Loucy (cell line): ENCODE results near the gene EMC1.
"Not testable (repeated sequence)": the region's sequence is repeated elsewhere in the genome, so short reads cannot be mapped to it uniquely, and the experiment has no call there.

Experiments
- H2AFZ ChIP-seq: fragments of 200-600 bp; sonication (generic); 2 replicates; pipeline ENCODE4 v1.6.0; 2016; ENCODE audit warnings: antibody characterized with exemption, mild to moderate bottlenecking, low read length, moderate library complexity
- H3F3A ChIP-seq: fragments of 200-600 bp; 2 replicates; pipeline ENCODE4 v1.6.0; 2016; ENCODE audit warnings: antibody characterized with exemption, low read depth, mild to moderate bottlenecking
- H3K27me3 ChIP-seq: fragments of 200-600 bp; sonication (generic); 2 replicates; pipeline ENCODE4 v1.6.1; 2014; ENCODE audit warnings: low read length, mild to moderate bottlenecking; ENCODE audit not compliant: insufficient read depth, poor library complexity, severe bottlenecking
- H3K36me3 ChIP-seq: fragments of 200-600 bp; sonication (generic); 2 replicates; pipeline ENCODE4 v1.6.1; 2016; ENCODE audit warnings: low read length; ENCODE audit not compliant: insufficient read depth
- H3K4me1 ChIP-seq: fragments of 200-600 bp; sonication (generic); 2 replicates; pipeline ENCODE4 v1.5.1; 2014; ENCODE audit warnings: low read length, mild to moderate bottlenecking; ENCODE audit not compliant: insufficient read depth, poor library complexity, severe bottlenecking
- H3K4me2 ChIP-seq: fragments of 200-600 bp; sonication (generic); 2 replicates; pipeline ENCODE4 v1.6.0; 2014; ENCODE audit warnings: antibody characterized with exemption, low read length, low read depth, mild to moderate bottlenecking; ENCODE audit not compliant: poor library complexity, severe bottlenecking
- H3K4me3 ChIP-seq: fragments of 200-600 bp; sonication (generic); 2 replicates; pipeline ENCODE4 v1.5.1; 2014; ENCODE audit warnings: low read length, mild to moderate bottlenecking, mixed read lengths; ENCODE audit not compliant: poor library complexity, severe bottlenecking
- H3K79me2 ChIP-seq: fragments of 200-600 bp; sonication (generic); 2 replicates; pipeline ENCODE4 v1.6.1; 2014; ENCODE audit warnings: low read length; ENCODE audit not compliant: insufficient read depth
- H3K9ac ChIP-seq: fragments of 200-600 bp; sonication (generic); 2 replicates; pipeline ENCODE4 v1.6.0; 2014; ENCODE audit warnings: mild to moderate bottlenecking, low read depth, low read length, moderate library complexity; ENCODE audit not compliant: poor library complexity, severe bottlenecking
- H3K9me2 ChIP-seq: fragments of 200-600 bp; sonication (generic); replicated peaks from 2 replicates; pipeline ENCODE4 v1.6.1; 2016; ENCODE audit warnings: low read depth, low read length, mixed read lengths
- H3K9me3 ChIP-seq: fragments of 200-600 bp; sonication (generic); 2 replicates; pipeline ENCODE4 v1.6.1; 2014; ENCODE audit warnings: mild to moderate bottlenecking, antibody characterized with exemption, low read length, low read depth; ENCODE audit not compliant: insufficient read depth
- H4K20me1 ChIP-seq: fragments of 200-600 bp; sonication (generic); 2 replicates; pipeline ENCODE4 v1.6.0; 2014; ENCODE audit warnings: antibody characterized with exemption, low read length, mild to moderate bottlenecking; ENCODE audit not compliant: insufficient read depth, poor library complexity, severe bottlenecking
- CTCF ChIP-seq: fragments of 200-600 bp; sonication (generic); conservative IDR thresholded peaks from 2 replicates; pipeline ENCODE4 v1.5.1; 2014; ENCODE audit warnings: mild to moderate bottlenecking, antibody characterized with exemption, low read length
- EZH2phosphoT487 ChIP-seq: fragments of 200-600 bp; IDR thresholded peaks from 2 replicates; pipeline ENCODE4 v1.6.1; 2018; ENCODE audit warnings: antibody characterized with exemption, mild to moderate bottlenecking, moderate library complexity, borderline replicate concordance

Gene EMC1

GRCh38 chr1:19232524-19232846 is 18.8 kb downstream of the EMC1 start:
- Histone ChIP-seq H3K79me2 (no peaks in the 10 kb centered on the region), H3K4me2 (no peak overlapping the region), H3K4me1 (no peaks in the 10 kb centered on the region), H3F3A (no peaks in the 10 kb centered on the region), H3K36me3 (peaks cover 76% of the 10 kb centered on the region; the same call in 1 of the 2 replicates), H3K9ac (no peak overlapping the region), H3K9me2 (no peaks in the 10 kb centered on the region), H3K27me3 (no peaks in the 10 kb centered on the region), H2AFZ (no peak overlapping the region), H3K9me3 (no peaks in the 10 kb centered on the region), H3K4me3 (no peak overlapping the region), H4K20me1 (no peaks in the 10 kb centered on the region)
- TF ChIP-seq EZH2phosphoT487, result no peak
- TF ChIP-seq CTCF, result peak; percentile 32

GRCh38 chr1:19231736-19232523 is 19.4 kb downstream of the EMC1 start:
- not testable (repeated sequence) for H3K9me3 ChIP-seq, H3K79me2 ChIP-seq, H3K9ac ChIP-seq, H3K27me3 ChIP-seq, H3K9me2 ChIP-seq, H2AFZ ChIP-seq, H3K4me1 ChIP-seq, H3K4me3 ChIP-seq, H4K20me1 ChIP-seq, H3F3A ChIP-seq, H3K4me2 ChIP-seq
- H3K36me3 ChIP-seq, result peaks cover 76% of the 10 kb centered on the region; the same call in 1 of the 2 replicates

GRCh38 chr1:19229828-19230325 is 21.4 kb downstream of the EMC1 start:
- Histone ChIP-seq H3K36me3 (peaks cover 90% of the 10 kb centered on the region; the same call in 1 of the 2 replicates), H3K79me2 (no peaks in the 10 kb centered on the region), H2AFZ (no peak overlapping the region), H3K9ac (no peak overlapping the region), H3K4me2 (no peak overlapping the region), H3K9me2 (no peaks in the 10 kb centered on the region), H3F3A (no peaks in the 10 kb centered on the region), H3K4me3 (no peak overlapping the region), H3K27me3 (no peaks in the 10 kb centered on the region), H4K20me1 (no peaks in the 10 kb centered on the region), H3K9me3 (no peaks in the 10 kb centered on the region), H3K4me1 (no peaks in the 10 kb centered on the region)
- TF ChIP-seq CTCF (no peak), EZH2phosphoT487 (no peak)

GRCh38 chr1:19229229-19229628 is 22.1 kb downstream of the EMC1 start:
- no peak for TF ChIP-seq CTCF
- Histone ChIP-seq H3K4me2 (no peak overlapping the region), H3K79me2 (no peaks in the 10 kb centered on the region), H2AFZ (no peak overlapping the region), H3K9me2 (no peaks in the 10 kb centered on the region), H4K20me1 (no peaks in the 10 kb centered on the region), H3K4me1 (no peaks in the 10 kb centered on the region), H3K9me3 (no peaks in the 10 kb centered on the region), H3K36me3 (peaks cover 92% of the 10 kb centered on the region; the same call in 1 of the 2 replicates), H3K4me3 (no peak overlapping the region), H3F3A (no peaks in the 10 kb centered on the region), H3K9ac (no peak overlapping the region), H3K27me3 (no peaks in the 10 kb centered on the region)
